Neural crest cell (in vitro differentiated cells): ENCODE results near the gene RPA1. TPM values are rescaled to one million over a fixed set of nuclear protein-coding genes. Genes with fewer than 3 reads are reported as not detected.

ENCODE experiments used
- DNase-seq: peaks from one replicate; pipeline ENCODE4 v3.0.0; 2021; ENCODE audit warnings: low read depth, mixed read lengths, low spot score
- H3K27ac Mint-ChIP-seq: one replicate; pipeline ENCODE4 v1.8.0; 2021; ENCODE audit warnings: mild to moderate bottlenecking, mixed read lengths; ENCODE audit not compliant: unreplicated experiment
- H3K27me3 Mint-ChIP-seq: 2 replicates; pipeline ENCODE4 v1.8.0; 2021; ENCODE audit warnings: low read depth, mild to moderate bottlenecking, mixed read lengths
- H3K36me3 Mint-ChIP-seq: 2 replicates; pipeline ENCODE4 v1.8.0; 2021; ENCODE audit warnings: low read depth, mild to moderate bottlenecking, mixed read lengths
- H3K4me1 Mint-ChIP-seq: 2 replicates; pipeline ENCODE4 v1.8.0; 2021; ENCODE audit warnings: mixed read lengths
- H3K4me3 Mint-ChIP-seq: one replicate; pipeline ENCODE4 v1.8.0; 2021; ENCODE audit warnings: mild to moderate bottlenecking, mixed read lengths
- H3K9me3 Mint-ChIP-seq: 2 replicates; pipeline ENCODE4 v1.8.0; 2021; ENCODE audit warnings: mixed read lengths
- total RNA-seq: library from RNA; stranded (reverse); gene quantifications from 2 replicates; pipeline ENCODE4 v1.2.1, GENCODE V29; 2021
- TF ChIP-seq, protein P1 (sequence below): fragments of 200-600 bp; sonication (generic); conservative IDR thresholded peaks from 2 replicates; pipeline ENCODE4 v1.5.0; 2021; ENCODE audit warnings: antibody characterized with exemption, mild to moderate bottlenecking

Gene RPA1
- total RNA-seq, 1 donor from 2014 or later: 215 TPM

DNA sequence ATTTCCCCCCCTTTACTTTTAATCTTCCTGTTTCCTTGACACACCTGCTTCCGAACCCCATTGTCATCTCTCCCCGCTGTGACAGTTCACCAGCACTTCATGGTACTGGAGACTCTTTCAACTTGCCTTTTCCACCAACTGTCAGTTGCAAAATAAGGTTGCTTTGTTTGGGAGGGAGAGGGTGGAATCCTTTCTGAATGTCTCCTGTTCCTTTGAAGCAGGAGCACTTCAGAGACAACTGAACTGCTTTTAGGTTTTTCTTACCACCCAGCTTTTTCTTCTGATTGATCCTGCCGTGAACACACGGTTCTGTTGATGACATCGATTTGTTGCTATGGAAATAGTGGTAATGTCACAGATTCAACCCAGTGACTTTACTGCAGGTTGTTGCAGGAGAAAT lies 42.0 kb downstream of the RPA1 start:
- Mint-ChIP-seq H3K9me3 (no peaks in the 10 kb centered on the region), H3K27me3 (no peaks in the 10 kb centered on the region), H3K27ac (no peak overlapping the region), H3K4me3 (no peak overlapping the region), H3K4me1 (no peaks in the 10 kb centered on the region), H3K36me3 (peaks cover 3% of the 10 kb centered on the region)
- DNase-seq: no peak
- TF ChIP-seq, protein P1, sequence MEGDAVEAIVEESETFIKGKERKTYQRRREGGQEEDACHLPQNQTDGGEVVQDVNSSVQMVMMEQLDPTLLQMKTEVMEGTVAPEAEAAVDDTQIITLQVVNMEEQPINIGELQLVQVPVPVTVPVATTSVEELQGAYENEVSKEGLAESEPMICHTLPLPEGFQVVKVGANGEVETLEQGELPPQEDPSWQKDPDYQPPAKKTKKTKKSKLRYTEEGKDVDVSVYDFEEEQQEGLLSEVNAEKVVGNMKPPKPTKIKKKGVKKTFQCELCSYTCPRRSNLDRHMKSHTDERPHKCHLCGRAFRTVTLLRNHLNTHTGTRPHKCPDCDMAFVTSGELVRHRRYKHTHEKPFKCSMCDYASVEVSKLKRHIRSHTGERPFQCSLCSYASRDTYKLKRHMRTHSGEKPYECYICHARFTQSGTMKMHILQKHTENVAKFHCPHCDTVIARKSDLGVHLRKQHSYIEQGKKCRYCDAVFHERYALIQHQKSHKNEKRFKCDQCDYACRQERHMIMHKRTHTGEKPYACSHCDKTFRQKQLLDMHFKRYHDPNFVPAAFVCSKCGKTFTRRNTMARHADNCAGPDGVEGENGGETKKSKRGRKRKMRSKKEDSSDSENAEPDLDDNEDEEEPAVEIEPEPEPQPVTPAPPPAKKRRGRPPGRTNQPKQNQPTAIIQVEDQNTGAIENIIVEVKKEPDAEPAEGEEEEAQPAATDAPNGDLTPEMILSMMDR: no peak

DNA sequence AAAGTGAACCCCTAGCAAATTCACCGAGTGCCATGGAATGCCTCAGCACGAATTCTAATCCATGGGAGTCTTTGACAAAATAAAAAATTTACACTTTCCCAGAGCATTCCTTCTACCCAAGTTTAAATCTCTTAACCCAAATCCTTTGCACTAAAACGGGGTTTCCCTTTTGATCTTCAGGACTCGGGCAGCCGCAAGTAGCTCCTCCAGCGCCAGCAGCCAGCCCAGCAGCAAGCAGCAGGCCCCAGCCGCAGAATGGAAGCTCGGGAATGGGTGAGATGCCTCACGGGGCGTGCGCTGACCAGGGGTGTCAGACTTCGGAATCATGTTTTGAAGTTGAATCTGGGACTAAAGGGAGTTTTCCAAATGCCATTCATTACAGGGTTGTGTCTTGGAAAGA lies 42.4 kb downstream of the RPA1 start:
- TF ChIP-seq, protein P1: no peak
- peaks cover 4% of the 10 kb centered on the region for H3K36me3 Mint-ChIP-seq
- no peaks in the 10 kb centered on the region for H3K9me3 Mint-ChIP-seq

DNA sequence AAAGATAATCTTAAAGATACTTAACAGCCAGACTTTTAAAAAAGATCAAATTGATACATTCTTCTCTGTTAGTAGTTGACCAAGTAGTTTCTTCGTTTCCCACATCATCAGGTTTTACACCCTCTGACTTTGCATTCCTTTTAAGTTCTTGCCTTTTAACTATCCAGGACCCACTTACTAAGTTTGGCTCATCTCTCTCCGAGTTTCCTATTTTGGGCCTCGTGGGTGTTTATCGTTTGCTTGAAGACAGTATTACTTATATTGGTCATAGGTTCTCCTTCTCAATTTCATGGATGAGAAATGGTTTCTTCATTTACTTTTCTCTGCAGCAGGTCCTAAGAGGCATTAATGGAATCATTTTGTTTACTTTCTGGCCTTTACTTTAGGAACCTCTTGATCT lies 43.2 kb downstream of the RPA1 start:
- peaks cover 6% of the 10 kb centered on the region for H3K36me3 Mint-ChIP-seq
- H3K4me3 Mint-ChIP-seq: no peak overlapping the region
- DNase-seq: no peak
- no peaks in the 10 kb centered on the region for H3K27me3 Mint-ChIP-seq
- H3K9me3 Mint-ChIP-seq: no peaks in the 10 kb centered on the region
- no peak overlapping the region for H3K27ac Mint-ChIP-seq
- TF ChIP-seq, protein P1: no peak
- H3K4me1 Mint-ChIP-seq: no peaks in the 10 kb centered on the region

More for the DNA sequence above, 42.4 kb downstream of the RPA1 start:
- Mint-ChIP-seq H3K27me3 (no peaks in the 10 kb centered on the region), H3K4me1 (no peaks in the 10 kb centered on the region), H3K27ac (no peak overlapping the region), H3K4me3 (no peak overlapping the region)
- DNase-seq: no peak

DNA sequence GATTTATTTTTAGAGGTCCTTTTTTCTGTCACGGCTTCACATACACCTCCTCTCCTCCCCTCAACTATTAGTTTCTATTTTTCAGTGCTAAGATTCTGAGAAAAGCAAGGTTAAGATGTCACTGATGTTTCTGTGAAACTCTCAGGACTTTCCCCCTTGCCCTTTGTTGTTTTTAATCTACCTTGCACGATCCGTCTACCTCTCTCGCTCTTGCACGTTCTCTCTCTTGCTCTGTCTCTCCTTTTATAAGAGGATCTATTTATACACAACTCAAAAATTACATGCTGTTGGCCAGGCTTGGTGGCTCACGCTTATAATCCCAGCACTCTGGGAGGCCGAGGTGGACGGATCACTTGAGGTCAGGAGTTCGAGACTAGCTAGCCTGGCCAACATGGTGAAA lies 43.6 kb downstream of the RPA1 start:
- Mint-ChIP-seq H3K27me3 (no peaks in the 10 kb centered on the region), H3K4me3 (no peak overlapping the region), H3K4me1 (no peaks in the 10 kb centered on the region), H3K27ac (no peak overlapping the region), H3K36me3 (peaks cover 6% of the 10 kb centered on the region), H3K9me3 (no peaks in the 10 kb centered on the region)
- no peak for DNase-seq
- TF ChIP-seq, protein P1: no peak

DNA sequence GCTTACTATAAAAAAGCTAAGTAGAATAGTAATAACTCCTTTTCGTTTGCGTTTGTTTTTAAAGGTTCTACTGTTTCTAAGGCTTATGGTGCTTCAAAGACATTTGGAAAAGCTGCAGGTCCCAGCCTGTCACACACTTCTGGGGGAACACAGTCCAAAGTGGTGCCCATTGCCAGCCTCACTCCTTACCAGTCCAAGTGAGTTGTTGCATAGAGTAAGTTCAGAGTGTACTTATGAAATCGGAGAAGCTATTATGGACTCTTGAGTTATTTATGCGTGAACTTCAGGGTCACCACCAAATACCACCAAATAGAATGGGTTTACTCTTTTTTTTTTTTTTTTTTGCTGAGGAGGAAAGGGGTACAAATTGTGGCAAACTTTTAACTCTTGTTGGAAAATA lies 45.8 kb downstream of the RPA1 start:
- Mint-ChIP-seq H3K9me3 (no peaks in the 10 kb centered on the region), H3K36me3 (peaks cover 13% of the 10 kb centered on the region)

More for the DNA sequence above, 45.8 kb downstream of the RPA1 start:
- Mint-ChIP-seq H3K4me3 (no peak overlapping the region), H3K27ac (no peak overlapping the region), H3K27me3 (no peaks in the 10 kb centered on the region), H3K4me1 (peaks cover 12% of the 10 kb centered on the region)
- DNase-seq: no peak
- TF ChIP-seq, protein P1: no peak
